Glutamatergic neuron (in vitro differentiated cells): Measurements from ENCODE around the gene BTN1A1. TPM values are rescaled to one million over a fixed set of nuclear protein-coding genes. Genes with fewer than 3 reads are reported as not detected.
"Not testable (repeated sequence)": the region's sequence is repeated elsewhere in the genome, so short reads cannot be mapped to it uniquely, and the experiment has no call there.

Experiments used
- DNase-seq: peaks from one replicate; pipeline ENCODE4 v3.0.0; 2022
- H3K27ac Mint-ChIP-seq: one replicate; pipeline ENCODE4 v1.8.0; 2020; ENCODE audit warnings: mild to moderate bottlenecking, mixed read lengths, inconsistent platforms; ENCODE audit not compliant: unreplicated experiment
- H3K27me3 Mint-ChIP-seq: one replicate; pipeline ENCODE4 v1.8.0; 2020; ENCODE audit warnings: mild to moderate bottlenecking, moderate library complexity, mixed read lengths, inconsistent platforms; ENCODE audit not compliant: unreplicated experiment
- H3K36me3 Mint-ChIP-seq: one replicate; pipeline ENCODE4 v1.8.0; 2020; ENCODE audit warnings: mild to moderate bottlenecking, mixed read lengths, inconsistent platforms; ENCODE audit not compliant: unreplicated experiment
- H3K4me1 Mint-ChIP-seq: one replicate; pipeline ENCODE4 v1.8.0; 2020; ENCODE audit warnings: mild to moderate bottlenecking, low read depth, mixed read lengths, inconsistent platforms; ENCODE audit not compliant: unreplicated experiment
- H3K4me3 Mint-ChIP-seq: one replicate; pipeline ENCODE4 v1.8.0; 2020; ENCODE audit warnings: mild to moderate bottlenecking, mixed read lengths, inconsistent platforms; ENCODE audit not compliant: unreplicated experiment
- H3K9me3 Mint-ChIP-seq: one replicate; pipeline ENCODE4 v1.8.0; 2020; ENCODE audit warnings: mild to moderate bottlenecking, moderate library complexity, mixed read lengths, inconsistent platforms; ENCODE audit not compliant: unreplicated experiment
- total RNA-seq: library from RNA; stranded (reverse); fragmentation: NEBNext Ultra II Directional; extraction: Animal tissue kit (Norgen Biotek cat#: 25700); gene quantifications from one replicate; pipeline ENCODE4 v1.2.1, GENCODE V29; 2021; ENCODE audit not compliant: unreplicated experiment
- TF ChIP-seq, protein P1 (sequence below): fragments of 200-600 bp; sonication (generic); IDR thresholded peaks from one replicate; pipeline ENCODE4 v1.5.0; 2021; ENCODE audit not compliant: partially characterized antibody, unreplicated experiment

Gene BTN1A1
- total RNA-seq, 1 donor from 2014 or later, result not detected

DNA sequence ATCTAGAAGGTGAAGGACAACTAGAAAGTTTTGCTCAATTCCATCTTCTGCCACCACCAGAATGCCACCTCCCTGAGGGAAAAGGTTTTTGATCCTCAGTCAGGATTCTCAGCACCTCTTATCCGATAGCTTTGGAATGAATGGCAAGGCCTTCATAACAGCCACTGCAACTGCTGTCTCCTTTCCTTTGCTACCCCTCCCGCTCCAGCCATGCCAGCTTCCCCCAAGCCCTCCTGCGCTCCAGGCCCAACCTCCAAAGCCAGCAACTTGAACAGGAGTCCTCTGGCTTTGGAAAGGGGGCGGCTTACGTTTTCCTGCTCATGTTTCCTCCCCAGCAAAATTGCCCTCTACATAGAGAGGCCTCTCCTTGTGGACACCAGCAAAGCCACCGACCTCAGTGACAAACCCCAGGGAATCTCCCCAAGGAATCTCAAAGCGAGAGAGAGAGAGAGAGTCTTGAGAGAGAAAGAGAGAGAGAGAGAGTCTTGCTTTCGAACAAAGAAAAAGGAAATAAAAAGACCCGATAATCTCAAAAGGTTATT lies 42.8 kb upstream of the BTN1A1 start:
- peaks cover 7% of the 10 kb centered on the region for H3K27me3 Mint-ChIP-seq
- peak overlapping the region; percentile 99 for H3K4me3 Mint-ChIP-seq
- peak overlapping the region; percentile 94 for H3K27ac Mint-ChIP-seq
- H3K36me3 Mint-ChIP-seq, result peaks cover 4% of the 10 kb centered on the region
- H3K4me1 Mint-ChIP-seq, result peaks cover 23% of the 10 kb centered on the region
- DNase-seq, result no peak
- TF ChIP-seq, protein P1, sequence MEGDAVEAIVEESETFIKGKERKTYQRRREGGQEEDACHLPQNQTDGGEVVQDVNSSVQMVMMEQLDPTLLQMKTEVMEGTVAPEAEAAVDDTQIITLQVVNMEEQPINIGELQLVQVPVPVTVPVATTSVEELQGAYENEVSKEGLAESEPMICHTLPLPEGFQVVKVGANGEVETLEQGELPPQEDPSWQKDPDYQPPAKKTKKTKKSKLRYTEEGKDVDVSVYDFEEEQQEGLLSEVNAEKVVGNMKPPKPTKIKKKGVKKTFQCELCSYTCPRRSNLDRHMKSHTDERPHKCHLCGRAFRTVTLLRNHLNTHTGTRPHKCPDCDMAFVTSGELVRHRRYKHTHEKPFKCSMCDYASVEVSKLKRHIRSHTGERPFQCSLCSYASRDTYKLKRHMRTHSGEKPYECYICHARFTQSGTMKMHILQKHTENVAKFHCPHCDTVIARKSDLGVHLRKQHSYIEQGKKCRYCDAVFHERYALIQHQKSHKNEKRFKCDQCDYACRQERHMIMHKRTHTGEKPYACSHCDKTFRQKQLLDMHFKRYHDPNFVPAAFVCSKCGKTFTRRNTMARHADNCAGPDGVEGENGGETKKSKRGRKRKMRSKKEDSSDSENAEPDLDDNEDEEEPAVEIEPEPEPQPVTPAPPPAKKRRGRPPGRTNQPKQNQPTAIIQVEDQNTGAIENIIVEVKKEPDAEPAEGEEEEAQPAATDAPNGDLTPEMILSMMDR, result no peak
- peaks cover 1% of the 10 kb centered on the region for H3K9me3 Mint-ChIP-seq

DNA sequence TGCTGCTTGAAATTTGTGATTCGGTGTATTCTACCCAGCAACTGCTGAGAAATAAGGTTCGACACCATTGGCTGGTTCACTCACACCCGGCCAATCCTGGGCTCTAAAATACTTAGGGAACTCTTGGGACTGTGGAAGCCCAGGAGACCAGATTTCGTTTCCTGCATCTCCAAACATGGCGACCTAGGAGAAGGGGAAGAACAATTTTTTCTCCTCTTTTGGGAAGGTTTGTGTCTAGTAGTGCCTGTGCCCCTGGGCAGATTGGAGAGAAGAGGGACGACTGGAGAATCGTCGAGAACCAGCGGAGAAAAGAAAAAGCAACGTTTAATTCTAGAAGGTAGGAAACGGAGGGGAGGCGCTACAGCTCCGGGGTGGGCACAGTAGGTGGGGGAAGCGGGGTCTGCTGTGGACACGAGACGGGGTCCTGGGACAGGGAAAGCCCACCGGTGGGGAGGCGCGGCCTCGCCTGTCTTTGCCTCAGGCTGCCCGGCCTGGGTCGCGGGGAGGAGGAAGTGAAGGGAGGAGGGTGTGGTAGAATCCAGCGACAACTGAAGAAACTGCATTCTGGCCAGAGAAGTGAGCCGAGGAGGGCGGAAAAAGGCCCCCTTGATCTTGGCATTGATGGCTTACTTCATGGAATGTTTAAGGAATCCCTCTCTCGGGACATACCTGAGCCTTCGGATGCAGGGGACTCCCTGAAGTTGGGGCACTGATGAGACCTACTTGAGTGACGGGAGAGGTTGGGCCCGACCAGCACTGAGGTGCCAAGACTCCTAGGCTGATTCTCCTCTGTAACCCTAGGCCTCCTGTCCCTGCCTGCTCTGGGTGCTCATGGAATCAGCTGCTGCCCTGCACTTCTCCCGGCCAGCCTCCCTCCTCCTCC lies 42.1 kb upstream of the BTN1A1 start, which contains the start of gene BTN2A1:
Gene BTN2A1 (plus strand): TSS at position 150 of the 883 bp plus-strand sequence. CDS start 682 bp downstream, at position 832.
- Mint-ChIP-seq H3K27ac (peak within 1 kb of the TSS; percentile 94), H3K9me3 (peaks cover 1% of the 10 kb centered on the region)
- TF ChIP-seq, protein P1, result no peak

DNA sequence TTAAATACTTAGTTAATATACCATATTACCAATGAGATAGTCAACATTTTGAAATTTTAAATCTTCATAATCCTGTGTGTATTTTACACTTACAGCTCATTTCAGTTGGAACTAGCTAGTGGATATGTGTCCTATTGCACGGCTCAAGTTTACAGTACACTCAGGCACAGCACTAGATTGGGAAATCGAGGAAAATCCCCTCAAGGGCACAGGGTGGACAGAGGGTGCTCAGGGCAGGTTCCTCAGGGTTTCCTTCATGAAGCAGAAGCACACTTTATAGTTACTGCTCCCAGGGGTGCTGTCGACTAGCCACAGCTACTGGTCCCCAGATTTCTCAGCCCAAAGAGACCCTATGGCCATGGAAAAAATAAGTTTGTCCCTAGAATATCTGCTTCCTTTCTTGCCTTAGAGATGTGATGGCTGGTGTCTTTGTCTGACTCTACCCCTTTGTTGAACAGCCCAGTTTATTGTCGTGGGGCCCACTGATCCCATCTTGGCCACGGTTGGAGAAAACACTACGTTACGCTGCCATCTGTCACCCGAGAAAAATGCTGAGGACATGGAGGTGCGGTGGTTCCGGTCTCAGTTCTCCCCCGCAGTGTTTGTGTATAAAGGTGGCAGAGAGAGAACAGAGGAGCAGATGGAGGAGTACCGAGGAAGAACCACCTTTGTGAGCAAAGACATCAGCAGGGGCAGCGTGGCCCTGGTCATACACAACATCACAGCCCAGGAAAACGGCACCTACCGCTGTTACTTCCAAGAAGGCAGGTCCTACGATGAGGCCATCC lies 40.9 kb upstream of the BTN1A1 start:
- Mint-ChIP-seq H3K27ac (peak overlapping the region; percentile 78), H3K27me3 (peaks cover 5% of the 10 kb centered on the region), H3K9me3 (peaks cover 1% of the 10 kb centered on the region)

More for the DNA sequence above, 42.1 kb upstream of the BTN1A1 start, which contains the start of gene BTN2A1:
- H3K27me3 Mint-ChIP-seq, result peaks cover 7% of the 10 kb centered on the region
- H3K4me3 Mint-ChIP-seq, result peak within 1 kb of the TSS; percentile 99
- H3K4me1 Mint-ChIP-seq, result peaks cover 23% of the 10 kb centered on the region
- H3K36me3 Mint-ChIP-seq, result peaks cover 5% of the 10 kb centered on the region
- DNase-seq, result peak; percentile 68

DNA sequence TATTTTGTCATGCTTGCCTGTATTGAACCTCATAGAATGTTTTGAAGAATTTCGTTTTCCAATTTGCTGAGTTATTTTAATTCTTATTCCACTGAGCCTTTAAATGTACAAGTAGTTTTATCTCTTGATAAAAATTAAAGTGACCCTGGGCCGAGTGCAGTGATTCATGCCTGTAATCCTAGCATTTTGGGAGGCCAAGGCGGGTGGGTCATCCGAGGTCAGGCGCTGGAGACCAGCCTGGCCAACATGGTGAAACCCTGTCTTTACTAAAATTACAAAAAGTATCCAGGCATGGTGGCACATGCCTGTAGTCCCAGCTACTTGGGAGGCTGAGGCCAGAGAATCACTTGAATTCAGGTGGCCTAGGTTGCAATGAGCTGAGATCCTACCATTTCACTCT lies 38.8 kb upstream of the BTN1A1 start:
- Mint-ChIP-seq H3K4me1 (peaks cover 19% of the 10 kb centered on the region), H3K36me3 (peaks cover 18% of the 10 kb centered on the region)
- not testable (repeated sequence) for H3K27ac Mint-ChIP-seq, H3K9me3 Mint-ChIP-seq, H3K4me3 Mint-ChIP-seq, DNase-seq, H3K27me3 Mint-ChIP-seq

More for the DNA sequence above, 40.9 kb upstream of the BTN1A1 start:
- Mint-ChIP-seq H3K4me3 (peak overlapping the region; percentile 99), H3K36me3 (peaks cover 12% of the 10 kb centered on the region), H3K4me1 (peaks cover 23% of the 10 kb centered on the region)
- TF ChIP-seq, protein P1, result no peak
- no peak for DNase-seq

DNA sequence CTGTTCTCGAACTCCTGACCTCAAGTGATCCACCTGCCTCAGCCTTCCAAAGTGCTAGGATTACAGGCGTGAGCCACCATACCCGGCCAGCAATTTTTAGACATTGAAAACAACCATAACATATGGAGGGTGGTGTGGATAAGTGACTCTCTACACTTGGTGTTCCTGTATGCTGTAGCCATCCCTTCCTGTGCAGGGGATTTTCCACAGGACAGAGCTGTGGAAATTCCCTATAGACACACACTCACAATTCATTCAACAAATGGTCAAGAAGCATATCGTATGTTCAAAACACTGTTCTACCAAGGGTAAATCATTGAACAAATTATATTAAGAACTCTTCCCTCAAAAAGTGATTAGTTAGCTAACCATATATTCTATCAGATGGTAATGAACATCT lies 36.1 kb upstream of the BTN1A1 start:
- H3K9me3 Mint-ChIP-seq, result peaks cover 2% of the 10 kb centered on the region
- H3K4me3 Mint-ChIP-seq, result no peak overlapping the region
- H3K36me3 Mint-ChIP-seq, result peaks cover 23% of the 10 kb centered on the region
- H3K27me3 Mint-ChIP-seq, result peaks cover 3% of the 10 kb centered on the region
- peaks cover 10% of the 10 kb centered on the region for H3K4me1 Mint-ChIP-seq
- DNase-seq, result no peak
- TF ChIP-seq, protein P1, result no peak
- H3K27ac Mint-ChIP-seq, result no peak overlapping the region
